Adrenal gland (tissue), 12 donors: ENCODE measurements around the gene RIF1. TPM values are rescaled to one million over a fixed set of nuclear protein-coding genes. Genes with fewer than 3 reads are reported as not detected.

Source experiments
- DNase-seq, 7 donors: peaks; one replicate each; pipeline ENCODE4 v3.0.0-alpha.2; 2019 to 2020
- H3K27ac ChIP-seq, 5 donors: fragments of 200-600 bp; sonication (generic) in 4 of 5; 1 replicate in 3 of 5; 2 replicates in 2 of 5; pipeline versions ENCODE4 v1.5.1 to v1.8.0; 2016 to 2020; ENCODE audit warnings: mild to moderate bottlenecking in 1 of 5
- H3K27me3 ChIP-seq: fragments of 200-600 bp; 2 replicates; pipeline ENCODE4 v1.8.0; 2021
- H3K36me3 ChIP-seq, 2 donors: fragments of 200-600 bp; replicated peaks in 1 of 2; 1 replicate in 1 of 2; 2 replicates in 1 of 2; pipeline versions ENCODE4 v1.5.1 to v1.8.0; 2018 to 2022
- H3K4me1 ChIP-seq, 2 donors: fragments of 200-600 bp; replicated peaks in 1 of 2; 1 replicate in 1 of 2; 2 replicates in 1 of 2; pipeline versions ENCODE4 v1.5.1 to v1.8.0; 2018 to 2021
- H3K4me3 ChIP-seq, 4 donors: fragments of 200-600 bp; sonication (generic) in 3 of 4; one replicate each; pipeline ENCODE4 v1.5.1; 2016 to 2018
- H3K9me3 ChIP-seq, 3 donors: fragments of 200-600 bp; sonication (generic) in 1 of 3; replicated peaks in 1 of 3; 1 replicate in 2 of 3; 2 replicates in 1 of 3; pipeline versions ENCODE4 v1.5.1 to v1.8.0; 2016 to 2021
- CTCF ChIP-seq, 6 experiments: fragments of 450-650 bp in 4 of 6; fragments of 200-600 bp in 2 of 6; sonication (generic) in 1 of 6; IDR thresholded peaks; 1 replicate in 5 of 6; 2 replicates in 1 of 6; pipeline versions ENCODE4 v1.5.1 to v1.8.0; 2016 to 2021; ENCODE audit warnings: antibody characterized with exemption in 6 of 6, mild to moderate bottlenecking in 2 of 6, moderate library complexity in 1 of 6
- POLR2A ChIP-seq, 2 donors: fragments of 450-650 bp; IDR thresholded peaks; one replicate each; pipeline ENCODE4 v1.6.1; 2017; ENCODE audit warnings: antibody characterized with exemption in 2 of 2, mild to moderate bottlenecking in 2 of 2, moderate library complexity in 1 of 2
- WGBS, 4 donors: extraction: QIAGEN DNeasy Blood & Tissue Kit in 2 of 4; methylation state at CpG; one replicate each; pipeline versions ENCODE4 v1.1.5 to v1.1.7; 2013 to 2017; 5-methylcytosine and 5-hydroxymethylcytosine counted together
- intact Hi-C, 2 donors: fragments of 100-400 bp; cut with DNase I; formaldehyde crosslinking; loops; one replicate each; pipeline versions ENCODE4 v1.14.1 to v1.15.0; 2022 to 2023
- polyA plus RNA-seq, 3 donors: library from polyadenylated mRNA; stranded (reverse); fragments of 200-250 nt in 2 of 3; fragments of 350-450 nt in 1 of 3; fragmentation: Illumina TruSeq in 1 of 3; extraction: RNeasy Lipid Tissue Mini Kit (QIAGEN cat#74804) in 1 of 3; gene quantifications; one replicate each; pipeline ENCODE4 v1.2.3, GENCODE V29; 2013 to 2014
- total RNA-seq, 9 donors: library from RNA; depleted of rRNA in 4 of 9; stranded (reverse); fragments of >200 nt in 4 of 9; fragments of 120-200 nt in 1 of 9; fragmentation: NEBNext Ultra II Directional in 1 of 9; extraction: Animal tissue kit (Norgen Biotek cat#: 25700) in 1 of 9; gene quantifications; one replicate each; pipeline versions ENCODE4 v1.1.0 to v1.2.4, GENCODE V29; 2013 to 2023
- donor health status: healthy with polysubstance abuse.
- donor health status: Bipolar disorder and iron deficiency.
- donor health status: DM: yes; HTN: yes; CAD: no.
- donor health status: DM: no; HTN: no; CAD: no.
- donor health status: DM: no; HTN: no; CAD: no.
- donor health status: DM: yes; HTN: yes; CAD: no.

The RIF1 gene
- total and polyA plus RNA-seq, 12 donors = 4.0 to 50.8 (median 27.6) TPM

DNA sequence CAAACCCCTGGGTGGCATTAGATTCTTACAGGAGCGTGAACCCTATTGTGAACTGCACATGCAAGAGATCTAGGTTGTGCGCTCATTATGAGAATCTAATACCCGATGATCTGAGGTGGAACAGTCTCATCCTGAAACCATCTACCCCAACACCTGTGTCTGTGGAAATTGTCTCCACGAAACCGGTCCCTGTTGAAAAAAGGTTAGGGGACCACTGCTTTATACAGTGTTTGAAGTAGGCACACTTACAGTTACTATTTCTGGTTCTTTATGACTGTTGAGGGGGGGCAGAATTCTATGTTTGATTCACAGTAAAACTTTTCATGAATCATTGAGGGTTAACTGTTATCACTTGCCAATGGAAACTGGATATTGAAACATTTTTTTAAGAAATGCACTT lies 72.0 kb downstream of the RIF1 start:
- Histone ChIP-seq H3K9me3 (no peaks in the 10 kb centered on the region), H3K4me1 (no peaks in the 10 kb centered on the region), H3K4me3 (no peak overlapping the region), H3K36me3 (no peaks in the 10 kb centered on the region), H3K27ac (no peak overlapping the region), H3K27me3 (no peaks in the 10 kb centered on the region)
- DNase-seq = no peak
- 95 to 98% (median 96%) methylated on average over 5 of the region's 5 CpGs for WGBS, 4 donors
- TF ChIP-seq CTCF (IDR thresholded peaks at IDR 0.05) (no peak), POLR2A (IDR thresholded peaks at IDR 0.05) (no peak)
- intact Hi-C loops = no loop called here

- no peak for TF ChIP-seq CTCF (IDR thresholded peaks at IDR 0.05)
- TF ChIP-seq POLR2A (IDR thresholded peaks at IDR 0.05) = no peak
- intact Hi-C loops = no loop called here
- Histone ChIP-seq H3K4me3 (no peak overlapping the region), H3K9me3 (no peaks in the 10 kb centered on the region), H3K4me1 (no peaks in the 10 kb centered on the region), H3K27me3 (no peaks in the 10 kb centered on the region), H3K27ac (no peak overlapping the region), H3K36me3 (no peaks in the 10 kb centered on the region)
- no peak for DNase-seq
- WGBS, 4 donors = 79 to 96% (median 95%) methylated on average over 4 of the region's 4 CpGs
These were observed 72.5 kb downstream of the RIF1 start for GRCh38 chr2:151482171-151482725.

- H3K27ac ChIP-seq = no peak overlapping the region
- 94 to 98% (median 96%) methylated on average over 6 of the region's 6 CpGs for WGBS, 4 donors
- H3K27me3 ChIP-seq = no peaks in the 10 kb centered on the region
- DNase-seq = no peak
- H3K4me1 ChIP-seq = no peaks in the 10 kb centered on the region
- no peaks in the 10 kb centered on the region for H3K36me3 ChIP-seq
- no peak overlapping the region for H3K4me3 ChIP-seq
- H3K9me3 ChIP-seq = no peaks in the 10 kb centered on the region
- intact Hi-C loops = no loop called here
- TF ChIP-seq POLR2A (IDR thresholded peaks at IDR 0.05) (no peak), CTCF (IDR thresholded peaks at IDR 0.05) (no peak)
These were observed 73.8 kb downstream of the RIF1 start for GRCh38 chr2:151483546-151483945.

DNA sequence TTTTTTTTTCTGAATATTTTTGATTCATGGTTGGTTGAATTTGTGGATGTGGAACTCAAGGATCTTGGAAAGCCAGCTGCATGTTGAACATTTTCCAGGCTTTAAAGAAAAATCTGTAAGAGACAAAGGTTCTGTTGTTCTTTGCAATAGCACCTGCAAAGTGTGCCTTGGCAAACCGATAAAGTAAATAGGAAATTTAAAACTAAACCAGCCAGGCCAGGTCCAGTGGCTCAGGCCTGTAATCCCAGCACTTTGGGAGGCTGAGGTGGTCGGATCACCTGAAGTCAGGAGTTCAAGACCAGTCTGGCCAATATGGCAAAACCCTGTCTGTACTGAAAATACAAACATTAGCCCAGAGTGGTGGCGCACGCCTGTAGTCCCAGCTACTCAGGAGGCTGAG lies 74.4 kb downstream of the RIF1 start:
- 96 to 99% (median 98%) methylated on average over 4 of the region's 4 CpGs for WGBS, 4 donors
- no peaks in the 10 kb centered on the region for H3K9me3 ChIP-seq
- TF ChIP-seq CTCF (IDR thresholded peaks at IDR 0.05) (no peak), POLR2A (IDR thresholded peaks at IDR 0.05) (no peak)
- no peak for DNase-seq
- H3K4me1 ChIP-seq = no peaks in the 10 kb centered on the region
- intact Hi-C loops = no loop called here
- no peak overlapping the region for H3K27ac ChIP-seq
- H3K4me3 ChIP-seq = no peak overlapping the region
- no peaks in the 10 kb centered on the region for H3K27me3 ChIP-seq
- no peaks in the 10 kb centered on the region for H3K36me3 ChIP-seq
